Muscle of arm (tissue), 12 donors: ENCODE measurements around the gene SH2D4B. TPM values are rescaled to one million over a fixed set of nuclear protein-coding genes. Genes with fewer than 3 reads are reported as not detected.

Source experiments
- DNase-seq: peaks from one replicate; pipeline ENCODE4 v3.0.0-alpha.2; 2013
- polyA plus RNA-seq, 12 donors: library from polyadenylated mRNA; unstranded; fragments of 120-200 nt; gene quantifications; one replicate each; pipeline ENCODE4 v1.2.1, GENCODE V29; 2013; ENCODE audit not compliant: insufficient read length in 12 of 12

The SH2D4B gene
- polyA plus RNA-seq, 12 donors: 0.05 to 0.23 (median 0.10) TPM; not detected in 5

- no peak for DNase-seq
Measured at GRCh38 chr10:80503584-80504157, 34.0 kb upstream of the SH2D4B start.

GRCh38 chr10:80504158-80504811, 33.4 kb upstream of the SH2D4B start:
- no peak for DNase-seq

GRCh38 chr10:80504897-80505465, 32.7 kb upstream of the SH2D4B start:
- DNase-seq: no peak

GRCh38 chr10:80506189-80506575, 31.5 kb upstream of the SH2D4B start:
- DNase-seq: no peak

GRCh38 chr10:80506836-80507487, 30.7 kb upstream of the SH2D4B start:
- DNase-seq: no peak

GRCh38 chr10:80509108-80509402, 28.6 kb upstream of the SH2D4B start:
- DNase-seq: no peak

GRCh38 chr10:80509403-80510161, 28.1 kb upstream of the SH2D4B start:
- DNase-seq: no peak

- DNase-seq: no peak
Measured at GRCh38 chr10:80512031-80512526, 25.6 kb upstream of the SH2D4B start.

GRCh38 chr10:80513106-80513505, 24.6 kb upstream of the SH2D4B start:
- no peak for DNase-seq

GRCh38 chr10:80515511-80515910, 22.2 kb upstream of the SH2D4B start:
- DNase-seq: no peak

GRCh38 chr10:80515941-80516340, 21.8 kb upstream of the SH2D4B start:
- DNase-seq: no peak

GRCh38 chr10:80516506-80517075, 21.1 kb upstream of the SH2D4B start:
- no peak for DNase-seq

GRCh38 chr10:80517416-80518142, 20.1 kb upstream of the SH2D4B start:
- DNase-seq: no peak

- no peak for DNase-seq
Measured at GRCh38 chr10:80518143-80518806, 19.4 kb upstream of the SH2D4B start.

- DNase-seq: no peak
Measured at GRCh38 chr10:80518807-80519360, 18.8 kb upstream of the SH2D4B start.

GRCh38 chr10:80519936-80520650, 17.6 kb upstream of the SH2D4B start:
- DNase-seq: no peak

- DNase-seq: no peak
Measured at GRCh38 chr10:80520661-80521470, 16.8 kb upstream of the SH2D4B start.

- DNase-seq: no peak
Measured at GRCh38 chr10:80522756-80523363, 14.8 kb upstream of the SH2D4B start.
